Epithelial cell of esophagus (primary cell): ENCODE measurements around the gene MLST8.

Source experiments
- DNase-seq: peaks from one replicate; pipeline ENCODE4 v3.0.0; 2010; ENCODE audit warnings: low read depth
- H3K4me3 ChIP-seq: 2 replicates; pipeline ENCODE4 v1.5.1; 2011; ENCODE audit warnings: mild to moderate bottlenecking, low read length, control low read depth
- CTCF ChIP-seq: IDR thresholded peaks from 2 replicates; pipeline ENCODE4 v1.5.1; 2011; ENCODE audit warnings: low read depth, mild to moderate bottlenecking, low read length, control low read depth, inconsistent platforms; ENCODE audit not compliant: insufficient read depth; ENCODE audit errors: missing control alignments

MLST8 gene

GRCh38 chr16:2235234-2235651 lies 30.0 kb downstream of the MLST8 start:
- H3K4me3 ChIP-seq = no peak overlapping the region
- DNase-seq = no peak
- TF ChIP-seq CTCF = no peak

- no peak for DNase-seq
- H3K4me3 ChIP-seq = no peak overlapping the region
- TF ChIP-seq CTCF = no peak
These were observed 30.6 kb downstream of the MLST8 start for GRCh38 chr16:2235695-2236336.

- no peak for TF ChIP-seq CTCF
- H3K4me3 ChIP-seq = no peak within 1 kb of the TSS
- no peak for DNase-seq
These were observed 31.3 kb downstream of the MLST8 start, which contains the start of gene DNASE1L2 for GRCh38 chr16:2236337-2237101. Gene DNASE1L2 (plus strand): TSS chr16:2236444. CDS start chr16:2236817, 373 bp downstream.

GRCh38 chr16:2237102-2237482 lies 31.8 kb downstream of the MLST8 start:
- TF ChIP-seq CTCF = no peak
- no peak overlapping the region for H3K4me3 ChIP-seq
- DNase-seq = no peak

GRCh38 chr16:2237493-2238149 lies 32.4 kb downstream of the MLST8 start:
- no peak overlapping the region for H3K4me3 ChIP-seq
- DNase-seq = no peak
- TF ChIP-seq CTCF = no peak

GRCh38 chr16:2238150-2238837 lies 33.0 kb downstream of the MLST8 start:
- no peak for DNase-seq
- no peak for TF ChIP-seq CTCF
- H3K4me3 ChIP-seq = no peak overlapping the region
